Measurements from ENCODE around the gene PPIF.

PPIF gene

GRCh38 chr10:79353726-79354125 is 6.5 kb downstream of the PPIF start:
- DNase-seq (ENCODE audit: extremely low spot score): peak; percentile 7
- TF ChIP-seq CTCF (IDR thresholded peaks at IDR 0.05; ENCODE audit: control extremely low read depth, extremely low read depth, low read depth, missing control alignments): no peak
- POLR2A ChIA-PET: interaction anchor here (1.0 kb wide), 1 partner anchor 67 kb away, joined by 3 read pairs; no protein-coding TSS in a partner anchor
- CTCF ChIA-PET: interaction anchor here (1.7 to 2.3 kb wide), 2 partner anchors 8 to 20 kb away, joined by 4 to 16 read pairs; no protein-coding TSS in a partner anchor

- ChIA-PET CTCF (interaction anchor here (1.7 to 2.3 kb wide), 2 partner anchors 9 to 20 kb away, joined by 4 to 16 read pairs; no protein-coding TSS in a partner anchor), POLR2A (no interaction called here)
- peak; percentile 37 for DNase-seq (ENCODE audit: extremely low spot score)
- no peak for TF ChIP-seq CTCF (IDR thresholded peaks at IDR 0.05; ENCODE audit: control extremely low read depth, extremely low read depth, low read depth, missing control alignments)
Observed at GRCh38 chr10:79354141-79354540, 6.9 kb downstream of the PPIF start.

- ChIA-PET CTCF (interaction anchor here (1.7 to 2.3 kb wide), 3 partner anchors 9 to 19 kb away, joined by 4 to 16 read pairs (median 6); no protein-coding TSS in a partner anchor), POLR2A (no interaction called here)
- no peak for DNase-seq (ENCODE audit: extremely low spot score)
- TF ChIP-seq CTCF (IDR thresholded peaks at IDR 0.05; ENCODE audit: control extremely low read depth, extremely low read depth, low read depth, missing control alignments): no peak
Observed at GRCh38 chr10:79354615-79355014, 7.3 kb downstream of the PPIF start.

GRCh38 chr10:79355420-79356017 is 8.2 kb downstream of the PPIF start:
- no peak for TF ChIP-seq CTCF (IDR thresholded peaks at IDR 0.05; ENCODE audit: control extremely low read depth, extremely low read depth, low read depth, missing control alignments)
- CTCF ChIA-PET: interaction anchor here (1.2 to 2.3 kb wide), 4 partner anchors 9 to 19 kb away, joined by 4 to 16 read pairs (median 5); no protein-coding TSS in a partner anchor
- POLR2A ChIA-PET: no interaction called here
- peak; percentile 5 for DNase-seq (ENCODE audit: extremely low spot score)

GRCh38 chr10:79356104-79356503 is 8.8 kb downstream of the PPIF start:
- peak; percentile 13 for DNase-seq (ENCODE audit: extremely low spot score)
- TF ChIP-seq CTCF (IDR thresholded peaks at IDR 0.05; ENCODE audit: control extremely low read depth, extremely low read depth, low read depth, missing control alignments): no peak
- ChIA-PET POLR2A (no interaction called here), CTCF (interaction anchor here (0.9 to 2.4 kb wide), 4 partner anchors 8 to 19 kb away, joined by 4 to 12 read pairs (median 5); no protein-coding TSS in a partner anchor)

- no peak for DNase-seq (ENCODE audit: extremely low spot score)
- CTCF ChIA-PET: interaction anchor here (0.8 to 2.4 kb wide), 3 partner anchors 9 to 18 kb away, joined by 3 to 12 read pairs (median 4); no protein-coding TSS in a partner anchor
- no peak for TF ChIP-seq CTCF (IDR thresholded peaks at IDR 0.05; ENCODE audit: control extremely low read depth, extremely low read depth, low read depth, missing control alignments)
Observed at GRCh38 chr10:79357180-79357579, 9.9 kb downstream of the PPIF start.

More at GRCh38 chr10:79357180-79357579, 9.9 kb downstream of the PPIF start:
- POLR2A ChIA-PET: interaction anchor here (0.8 to 0.9 kb wide), 2 partner anchors 8 to 33 kb away, joined by 3 to 6 read pairs; no protein-coding TSS in a partner anchor

Data from GM10248 (cell line).